Lower leg skin (tissue), 3 donors: ENCODE measurements around the gene EFCAB5.

Experiments used
- CTCF ChIP-seq, 3 donors: fragments of 450-650 bp; IDR thresholded peaks; one replicate each; pipeline ENCODE4 v1.5.1; 2016; ENCODE audit warnings: antibody characterized with exemption in 3 of 3, mild to moderate bottlenecking in 3 of 3, moderate library complexity in 2 of 3
- POLR2A ChIP-seq, 2 donors: fragments of 450-650 bp; IDR thresholded peaks; one replicate each; pipeline ENCODE4 v1.6.1; 2016 to 2017; ENCODE audit warnings: antibody characterized with exemption in 2 of 2, mild to moderate bottlenecking in 1 of 2, moderate library complexity in 1 of 2

- TF ChIP-seq CTCF (IDR thresholded peaks at IDR 0.05) (no peak), POLR2A (IDR thresholded peaks at IDR 0.05) (no peak)
Observed at GRCh38 chr17:30130121-30130520, 188.7 kb downstream of the EFCAB5 start.
